ENCODE data around the gene MRPL43.

The MRPL43 gene

DNA sequence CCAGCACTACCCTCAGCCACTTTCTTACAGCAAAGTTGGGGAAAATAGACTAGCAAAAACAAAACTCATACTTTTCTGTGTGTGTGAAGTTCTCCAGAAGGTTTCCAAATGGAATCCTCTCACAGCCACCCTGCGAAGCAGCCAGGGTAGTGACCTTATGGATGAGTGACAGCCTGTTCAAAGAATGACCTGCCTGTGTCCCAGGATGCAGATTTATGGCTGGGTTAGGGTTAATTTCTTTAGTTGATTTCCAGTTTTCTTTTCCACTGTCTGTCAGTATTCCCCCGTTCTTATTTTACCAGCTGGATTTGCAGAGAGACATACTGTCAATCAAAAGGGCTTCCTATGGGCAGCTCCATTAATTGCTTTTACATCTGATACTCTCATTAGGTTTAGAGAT lies 20.4 kb downstream of the MRPL43 start:
- DNase-seq (ENCODE audit: low read depth): no peak

DNA sequence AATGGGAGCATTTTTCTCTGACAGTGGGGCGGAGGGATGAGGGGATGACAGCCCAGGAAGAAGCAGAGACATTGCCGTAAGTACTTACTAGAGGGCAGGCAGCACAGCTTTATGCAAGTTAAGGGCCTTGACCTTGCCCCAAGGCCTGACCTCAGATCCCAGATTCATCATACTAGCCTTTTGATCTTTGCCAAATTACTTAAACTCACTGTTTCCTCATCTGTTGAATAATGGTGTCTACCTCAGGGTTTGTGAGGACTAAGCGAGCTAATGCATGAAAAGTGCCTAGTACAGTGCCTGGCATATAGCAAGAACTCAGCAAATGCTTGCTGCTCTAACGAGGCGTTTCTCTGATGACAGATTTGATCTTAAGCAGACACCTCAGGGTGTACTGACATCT lies 21.5 kb downstream of the MRPL43 start:
- no peak for DNase-seq (ENCODE audit: low read depth)

DNA sequence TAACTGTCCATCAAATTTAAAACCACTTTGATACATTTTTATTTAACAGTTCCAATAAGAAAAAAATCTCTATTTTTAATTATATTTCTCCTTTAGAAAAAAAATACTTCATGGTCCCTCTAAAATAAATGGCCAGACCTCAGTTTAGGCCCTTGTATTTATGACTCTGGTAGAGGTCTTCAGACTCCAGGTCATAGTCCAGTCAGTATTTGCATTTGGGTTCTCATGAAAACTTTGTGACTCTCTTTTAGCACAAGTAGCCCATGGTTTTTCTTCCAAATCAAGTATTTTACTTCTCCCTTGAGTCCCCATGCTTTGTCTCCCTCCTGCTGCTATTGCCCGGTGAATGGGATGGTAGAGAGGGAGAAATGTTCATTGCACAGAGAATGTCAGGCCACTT lies 23.5 kb downstream of the MRPL43 start:
- DNase-seq (ENCODE audit: low read depth): no peak

DNA sequence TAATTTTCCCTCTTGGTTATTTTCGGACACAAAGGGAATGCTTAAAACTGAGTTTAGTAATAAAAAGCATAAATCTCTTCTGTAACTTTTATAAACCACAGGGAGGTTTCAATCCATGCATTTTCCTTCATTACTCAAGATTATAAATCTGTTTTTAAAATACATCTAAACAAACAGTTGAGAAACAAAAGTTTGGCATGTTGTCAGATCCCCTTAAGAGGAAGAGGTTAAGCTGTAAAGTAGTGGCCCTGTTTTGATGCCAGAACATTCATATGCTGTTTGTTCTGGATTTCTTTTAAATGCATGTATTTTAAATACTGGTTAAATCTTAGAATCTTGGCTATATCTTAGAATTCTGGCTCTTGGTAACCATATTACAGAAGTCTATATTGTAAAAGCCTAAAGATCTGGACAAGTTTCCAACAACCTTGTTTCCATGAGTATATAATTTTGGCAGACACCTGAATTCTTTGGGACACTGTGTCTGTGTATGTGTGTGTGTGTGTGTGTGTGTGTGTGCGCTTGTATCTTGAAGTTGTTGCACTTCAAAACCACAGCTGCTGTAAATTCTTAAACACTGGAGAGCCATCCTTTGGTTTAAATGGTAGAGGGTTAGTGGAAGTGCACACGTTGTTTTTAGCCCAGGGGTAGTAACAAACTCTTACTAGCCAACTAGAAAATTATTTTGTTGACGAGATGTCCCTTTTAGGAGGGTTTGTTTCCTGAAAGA lies 24.8 kb downstream of the MRPL43 start:
- DNase-seq (ENCODE audit: low read depth): peak; percentile 36

GRCh38 chr10:100960251-100960650 lies 27.0 kb downstream of the MRPL43 start:
- no peak for DNase-seq (ENCODE audit: low read depth)

DNA sequence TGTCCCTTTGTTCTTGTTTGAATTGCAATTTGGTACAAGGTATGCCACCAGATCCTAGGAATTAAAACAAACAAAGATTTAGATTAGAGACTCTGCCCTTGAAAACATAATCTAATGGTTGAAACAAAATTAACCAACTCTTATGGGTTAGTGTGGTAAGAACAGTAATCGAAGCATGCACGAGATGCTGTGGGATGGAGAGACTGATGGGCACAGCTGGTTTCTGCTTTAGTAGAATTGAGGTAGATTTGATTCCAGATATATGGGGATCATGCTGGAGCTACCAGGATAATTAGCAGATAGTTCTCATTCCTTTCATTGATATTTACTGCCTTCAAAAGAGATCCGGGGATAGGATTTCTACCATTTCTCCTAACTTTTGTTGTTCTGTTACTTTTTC lies 38.4 kb downstream of the MRPL43 start:
- no peak for DNase-seq (ENCODE audit: low read depth)

DNA sequence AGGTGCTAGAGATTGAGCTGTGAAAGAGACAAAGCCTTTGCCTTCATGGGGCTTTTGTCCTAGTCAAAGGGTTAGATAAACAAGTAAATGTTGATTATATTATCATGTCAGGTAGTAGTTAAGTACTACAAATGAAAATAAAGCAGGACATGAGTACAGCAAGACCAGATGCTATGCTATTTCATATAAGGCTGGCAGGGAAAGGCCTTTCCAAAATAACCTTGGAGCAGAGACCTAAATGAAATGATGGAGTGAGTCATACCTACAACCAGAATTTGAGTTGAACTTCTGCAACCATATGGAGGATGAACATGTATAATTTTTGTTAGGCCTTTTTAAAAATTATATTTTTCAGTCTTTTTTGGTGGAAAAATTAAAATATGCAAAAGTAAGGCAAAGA lies 41.5 kb downstream of the MRPL43 start:
- no peak for DNase-seq (ENCODE audit: low read depth)

DNA sequence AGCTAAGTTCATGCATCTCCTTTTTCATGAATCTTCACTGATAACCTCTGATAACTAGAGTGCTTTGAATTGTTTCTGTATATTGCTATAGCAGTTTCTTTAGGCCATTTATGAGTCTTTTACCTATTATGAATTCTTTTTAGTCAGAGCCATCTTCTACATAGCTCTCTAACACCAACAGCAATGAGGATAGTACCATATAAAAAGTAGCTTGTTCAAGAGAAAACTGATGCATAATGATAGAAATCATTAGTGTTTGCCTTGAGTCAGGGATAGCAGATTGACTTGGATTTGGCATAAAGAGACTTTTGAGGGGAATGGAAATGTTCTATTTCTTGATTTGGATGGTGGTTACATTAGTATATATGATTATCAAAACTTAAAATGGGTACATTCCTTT lies 43.8 kb downstream of the MRPL43 start:
- DNase-seq (ENCODE audit: low read depth): no peak

- DNase-seq (ENCODE audit: low read depth): no peak
These were observed 45.1 kb downstream of the MRPL43 start for GRCh38 chr10:100942229-100942628.

- DNase-seq (ENCODE audit: low read depth): peak; percentile 49
These were observed 47.4 kb downstream of the MRPL43 start for GRCh38 chr10:100939763-100940344.

Data from fibroblast of gingiva (primary cell).